GM19397 (cell line): ENCODE data around the gene GLRX.

Source experiments
- ATAC-seq: cut with Tn5 transposase; IDR thresholded peaks from one replicate; pipeline ENCODE4 v1.9.1; 2021; ENCODE audit warnings: mild to moderate bottlenecking, moderate library complexity; ENCODE audit not compliant: unreplicated experiment

The GLRX gene

GRCh38 chr5:95822542-95823181, at the start of gene GLRX:
GLRX (minus strand) TSS chr5:95822726; CDS start chr5:95822662, 64 bp downstream.
- peak; percentile 41 for ATAC-seq

GRCh38 chr5:95871146-95871806, 48.8 kb upstream of the GLRX start:
- ATAC-seq, result no peak

- peak; percentile 49 for ATAC-seq
Measured at GRCh38 chr5:95870105-95870672, 47.7 kb upstream of the GLRX start.

- peak; percentile 46 for ATAC-seq
Measured at GRCh38 chr5:95869173-95869855, 46.8 kb upstream of the GLRX start.

- no peak for ATAC-seq
Measured at GRCh38 chr5:95868136-95868535, 45.6 kb upstream of the GLRX start.

- ATAC-seq, result no peak
Measured at GRCh38 chr5:95866435-95867040, 44.0 kb upstream of the GLRX start.

GRCh38 chr5:95864944-95865504, 42.5 kb upstream of the GLRX start:
- no peak for ATAC-seq

GRCh38 chr5:95864456-95864855, 41.9 kb upstream of the GLRX start:
- ATAC-seq, result no peak

GRCh38 chr5:95863383-95863757, 40.8 kb upstream of the GLRX start:
- no peak for ATAC-seq

GRCh38 chr5:95862671-95863382, 40.3 kb upstream of the GLRX start:
- ATAC-seq, result no peak

GRCh38 chr5:95861864-95862561, 39.5 kb upstream of the GLRX start:
- no peak for ATAC-seq

- ATAC-seq, result no peak
Measured at GRCh38 chr5:95861221-95861863, 38.8 kb upstream of the GLRX start.

- no peak for ATAC-seq
Measured at GRCh38 chr5:95859661-95860060, 37.1 kb upstream of the GLRX start.

GRCh38 chr5:95858661-95859595, 36.4 kb upstream of the GLRX start:
- ATAC-seq, result peak; percentile 95

GRCh38 chr5:95858023-95858461, 35.5 kb upstream of the GLRX start:
- ATAC-seq, result no peak

GRCh38 chr5:95857185-95857945, 34.8 kb upstream of the GLRX start:
- ATAC-seq, result no peak

- no peak for ATAC-seq
Measured at GRCh38 chr5:95856501-95856981, 34.0 kb upstream of the GLRX start.
